ENCODE data around the gene ARL16. TPM values are rescaled to one million over a fixed set of nuclear protein-coding genes. Genes with fewer than 3 reads are reported as not detected.

Gene ARL16
- total RNA-seq, 1 donor from 2014 or later = 53.7 TPM

DNA sequence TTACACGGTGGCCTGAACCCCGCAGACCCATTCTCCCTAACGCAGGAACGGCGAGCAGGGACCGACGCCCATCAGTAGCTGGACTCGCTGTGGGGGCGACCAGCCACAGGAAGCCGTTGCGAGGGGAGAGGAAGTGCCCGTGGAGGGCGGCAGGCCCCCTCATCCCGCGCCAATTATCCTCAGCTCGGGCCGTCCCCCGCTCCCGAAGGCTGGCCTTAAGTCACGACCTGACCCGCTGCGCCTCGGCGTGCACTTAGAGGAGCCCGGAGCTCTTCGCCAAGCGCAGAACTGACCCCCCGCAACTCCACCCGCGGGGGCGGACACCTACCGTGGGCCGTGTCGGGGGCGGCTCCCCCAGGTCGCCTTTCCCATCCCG, 401 bp downstream of the ARL16 start:
- TF ChIP-seq, protein P1, sequence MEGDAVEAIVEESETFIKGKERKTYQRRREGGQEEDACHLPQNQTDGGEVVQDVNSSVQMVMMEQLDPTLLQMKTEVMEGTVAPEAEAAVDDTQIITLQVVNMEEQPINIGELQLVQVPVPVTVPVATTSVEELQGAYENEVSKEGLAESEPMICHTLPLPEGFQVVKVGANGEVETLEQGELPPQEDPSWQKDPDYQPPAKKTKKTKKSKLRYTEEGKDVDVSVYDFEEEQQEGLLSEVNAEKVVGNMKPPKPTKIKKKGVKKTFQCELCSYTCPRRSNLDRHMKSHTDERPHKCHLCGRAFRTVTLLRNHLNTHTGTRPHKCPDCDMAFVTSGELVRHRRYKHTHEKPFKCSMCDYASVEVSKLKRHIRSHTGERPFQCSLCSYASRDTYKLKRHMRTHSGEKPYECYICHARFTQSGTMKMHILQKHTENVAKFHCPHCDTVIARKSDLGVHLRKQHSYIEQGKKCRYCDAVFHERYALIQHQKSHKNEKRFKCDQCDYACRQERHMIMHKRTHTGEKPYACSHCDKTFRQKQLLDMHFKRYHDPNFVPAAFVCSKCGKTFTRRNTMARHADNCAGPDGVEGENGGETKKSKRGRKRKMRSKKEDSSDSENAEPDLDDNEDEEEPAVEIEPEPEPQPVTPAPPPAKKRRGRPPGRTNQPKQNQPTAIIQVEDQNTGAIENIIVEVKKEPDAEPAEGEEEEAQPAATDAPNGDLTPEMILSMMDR (conservative IDR thresholded peaks at IDR 0.05) = no peak
- Mint-ChIP-seq H3K27ac (ENCODE audit: unreplicated experiment) (peak overlapping the region; percentile 86), H3K4me3 (peak overlapping the region; percentile 94), H3K27me3 (ENCODE audit: low read depth) (no peaks in the 10 kb centered on the region), H3K9me3 (no peaks in the 10 kb centered on the region), H3K36me3 (ENCODE audit: low read depth) (peaks cover 2% of the 10 kb centered on the region), H3K4me1 (peaks cover 24% of the 10 kb centered on the region)
- DNase-seq (ENCODE audit: low read depth, low spot score) = no peak

DNA sequence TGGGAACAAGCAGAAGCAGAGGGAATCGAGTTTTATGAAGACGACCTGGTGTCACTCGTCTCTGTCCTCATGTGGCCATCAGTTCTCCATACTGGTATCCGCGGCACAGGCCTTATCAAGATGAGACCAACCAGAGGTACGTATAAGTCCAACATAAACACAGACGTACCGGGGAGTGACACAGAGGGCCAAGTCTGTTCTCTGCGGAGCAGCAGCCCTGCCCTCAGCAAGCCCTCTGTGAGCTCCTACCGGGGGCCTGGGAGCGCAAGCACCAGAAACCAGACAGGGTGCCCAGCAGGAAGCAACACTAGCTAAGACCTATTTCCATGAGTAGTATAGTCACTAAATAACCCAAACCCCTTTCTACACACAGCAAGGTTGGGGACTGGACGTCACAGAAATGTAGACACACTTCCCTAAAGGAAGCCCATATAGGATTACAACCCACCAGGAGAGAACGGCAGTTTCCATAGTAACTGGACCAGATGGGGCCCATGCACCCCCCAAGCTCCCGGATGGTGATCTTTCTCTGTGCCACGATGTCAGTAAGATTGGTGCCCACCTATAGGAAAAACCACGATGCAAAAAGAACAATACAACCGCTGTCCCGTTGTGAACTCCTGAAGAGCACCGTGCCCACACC, 911 bp downstream of the ARL16 start:
- H3K27ac Mint-ChIP-seq (ENCODE audit: unreplicated experiment) = peak overlapping the region; percentile 86
- no peak for DNase-seq (ENCODE audit: low read depth, low spot score)
- peaks cover 24% of the 10 kb centered on the region for H3K4me1 Mint-ChIP-seq

DNA sequence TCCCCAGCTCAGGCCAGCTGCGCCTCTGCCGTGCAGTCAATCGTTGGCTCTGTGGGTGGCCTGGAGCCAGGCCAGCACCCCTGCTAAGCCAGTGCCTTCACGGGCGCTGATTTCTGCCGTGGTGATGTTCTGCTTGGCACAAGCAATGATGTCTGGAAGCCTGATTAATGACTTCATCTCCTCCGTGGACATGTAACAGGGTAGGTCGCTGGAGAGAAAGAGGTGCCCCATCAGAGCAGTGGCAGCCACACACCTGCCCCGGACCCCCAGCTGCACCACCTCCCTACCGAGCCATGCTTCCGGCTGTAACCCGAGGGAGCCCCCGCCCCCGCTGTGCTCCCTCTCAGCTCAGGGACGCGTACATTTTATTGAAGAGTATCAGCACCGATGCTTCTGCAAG, 1.9 kb downstream of the ARL16 start:
- no peak for DNase-seq (ENCODE audit: low read depth, low spot score)
- Mint-ChIP-seq H3K27me3 (ENCODE audit: low read depth) (no peaks in the 10 kb centered on the region), H3K27ac (ENCODE audit: unreplicated experiment) (no peak overlapping the region), H3K36me3 (ENCODE audit: low read depth) (peaks cover 2% of the 10 kb centered on the region), H3K4me3 (peak overlapping the region; percentile 61), H3K9me3 (no peaks in the 10 kb centered on the region), H3K4me1 (peaks cover 25% of the 10 kb centered on the region)
- TF ChIP-seq, protein P1 (conservative IDR thresholded peaks at IDR 0.05) = no peak

More for the DNA sequence above, 911 bp downstream of the ARL16 start:
- Mint-ChIP-seq H3K4me3 (peak overlapping the region; percentile 94), H3K9me3 (no peaks in the 10 kb centered on the region), H3K36me3 (ENCODE audit: low read depth) (peaks cover 2% of the 10 kb centered on the region), H3K27me3 (ENCODE audit: low read depth) (no peaks in the 10 kb centered on the region)
- TF ChIP-seq, protein P1 (conservative IDR thresholded peaks at IDR 0.05) = no peak

DNA sequence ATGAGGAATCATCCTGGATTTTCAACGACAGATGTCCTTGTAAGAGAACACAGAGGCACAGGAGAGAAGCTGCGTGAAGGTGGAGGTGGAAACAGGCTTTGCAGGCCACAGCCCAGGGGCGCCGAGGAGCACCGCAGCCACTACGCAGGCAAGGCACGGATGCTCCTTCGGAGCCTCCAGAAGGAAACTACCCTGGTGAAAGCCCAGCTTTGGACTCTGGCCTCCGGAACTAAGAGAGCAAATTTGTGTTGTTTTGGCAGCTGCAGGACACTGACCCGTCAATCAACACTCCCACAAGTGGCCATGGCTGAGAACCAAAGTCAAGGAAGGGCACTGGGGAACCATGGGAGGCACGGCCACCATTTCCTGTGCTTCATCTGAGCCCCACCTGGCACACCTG, 3.4 kb downstream of the ARL16 start:
- H3K27ac Mint-ChIP-seq (ENCODE audit: unreplicated experiment) = no peak overlapping the region
- TF ChIP-seq, protein P1 (conservative IDR thresholded peaks at IDR 0.05) = no peak
- peaks cover 5% of the 10 kb centered on the region for H3K36me3 Mint-ChIP-seq (ENCODE audit: low read depth)
- H3K4me1 Mint-ChIP-seq = peaks cover 34% of the 10 kb centered on the region
- DNase-seq (ENCODE audit: low read depth, low spot score) = no peak
- peak overlapping the region; percentile 32 for H3K4me3 Mint-ChIP-seq
- H3K27me3 Mint-ChIP-seq (ENCODE audit: low read depth) = no peaks in the 10 kb centered on the region
- H3K9me3 Mint-ChIP-seq = no peaks in the 10 kb centered on the region

DNA sequence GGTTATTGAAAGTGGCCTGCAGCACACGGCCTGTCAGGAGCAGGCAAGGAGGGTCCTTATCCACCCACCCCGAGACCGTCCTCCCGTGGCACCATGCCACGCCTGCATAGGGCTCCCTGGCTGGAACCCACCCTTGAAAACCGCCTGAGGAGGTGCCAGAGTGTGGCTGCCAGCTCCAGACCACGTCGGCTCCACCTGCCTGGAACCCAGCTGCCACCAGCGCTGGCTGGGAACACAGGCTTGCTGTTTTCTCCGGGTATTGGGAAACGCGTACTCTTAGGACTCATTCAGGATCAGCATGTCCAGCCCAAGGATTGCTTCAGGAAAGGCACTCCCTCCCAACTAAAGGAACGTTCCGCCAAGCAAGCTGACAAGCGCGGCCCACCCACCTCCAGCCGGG, 6.7 kb downstream of the ARL16 start:
- H3K27me3 Mint-ChIP-seq (ENCODE audit: low read depth) = no peaks in the 10 kb centered on the region
- peaks cover 15% of the 10 kb centered on the region for H3K4me1 Mint-ChIP-seq
- H3K4me3 Mint-ChIP-seq = no peak overlapping the region
- no peaks in the 10 kb centered on the region for H3K9me3 Mint-ChIP-seq
- TF ChIP-seq, protein P1 (conservative IDR thresholded peaks at IDR 0.05) = no peak
- no peak for DNase-seq (ENCODE audit: low read depth, low spot score)
- H3K36me3 Mint-ChIP-seq (ENCODE audit: low read depth) = peaks cover 5% of the 10 kb centered on the region
- H3K27ac Mint-ChIP-seq (ENCODE audit: unreplicated experiment) = no peak overlapping the region

Measured in neural crest cell (in vitro differentiated cells).